Common myeloid progenitor, CD34-positive (primary cell): Measurements from ENCODE around the gene ACTL10.
A peak's percentile ranks its signal among the peaks of the same experiment; 100 is the strongest.

Source experiments
- CTCF ChIA-PET: fragments of 350-600 bp; sonication (Branson Sonifier 250); formaldehyde crosslinking; loops from one replicate; lab custom pipeline; 2021; ENCODE audit warnings: antibody characterized with exemption; lab: Charles Lee
- POLR2A ChIA-PET: fragments of 350-600 bp; sonication (Branson Sonifier 250); formaldehyde crosslinking; loops from one replicate; lab custom pipeline; 2021; ENCODE audit warnings: antibody characterized with exemption; lab: Charles Lee
- DNase-seq, 3 donors: peaks; one replicate each; pipeline versions ENCODE4 v3.0.0 to v3.0.0-alpha.2; 2013
- H3K27ac ChIP-seq, 2 experiments: 1 replicate in 1 of 2; 2 replicates in 1 of 2; pipeline ENCODE4 v1.7.0; 2013; ENCODE audit warnings: inconsistent platforms in 2 of 2, low read length in 2 of 2, mild to moderate bottlenecking in 2 of 2, low read depth in 1 of 2, moderate library complexity in 1 of 2; ENCODE audit not compliant: severe bottlenecking in 2 of 2, insufficient read depth in 1 of 2, poor library complexity in 1 of 2
- H3K27me3 ChIP-seq, 5 experiments: replicated peaks in 2 of 5; 1 replicate in 3 of 5; 2 replicates in 2 of 5; pipeline versions ENCODE4 v1.6.1 to v1.7.0; 2013; ENCODE audit warnings: low read length in 4 of 5, mild to moderate bottlenecking in 2 of 5, moderate library complexity in 2 of 5, inconsistent platforms in 1 of 5; ENCODE audit not compliant: insufficient read depth in 5 of 5, control insufficient read depth in 4 of 5
- H3K36me3 ChIP-seq, 4 experiments: 1 replicate in 2 of 4; 2 replicates in 2 of 4; pipeline versions ENCODE4 v1.6.1 to v1.7.0; 2013; ENCODE audit warnings: low read length in 3 of 4, control low read depth in 1 of 4, mild to moderate bottlenecking in 1 of 4; ENCODE audit not compliant: control insufficient read depth in 4 of 4, insufficient read depth in 4 of 4
- H3K4me1 ChIP-seq, 4 experiments: 1 replicate in 3 of 4; 2 replicates in 1 of 4; pipeline versions ENCODE4 v1.6.1 to v1.7.1; 2013; ENCODE audit warnings: low read length in 3 of 4, mild to moderate bottlenecking in 3 of 4, control low read depth in 1 of 4, inconsistent platforms in 1 of 4, moderate library complexity in 1 of 4; ENCODE audit not compliant: control insufficient read depth in 4 of 4, insufficient read depth in 4 of 4; ENCODE audit errors: control extremely low read depth in 1 of 4
- H3K4me3 ChIP-seq, 7 experiments: 1 replicate in 4 of 7; 2 replicates in 3 of 7; pipeline versions ENCODE4 v1.5.1 to v1.7.0; 2013; ENCODE audit warnings: mild to moderate bottlenecking in 7 of 7, low read length in 6 of 7, moderate library complexity in 6 of 7, inconsistent platforms in 2 of 7, low read depth in 2 of 7, control low read depth in 1 of 7; ENCODE audit not compliant: insufficient read depth in 4 of 7, control insufficient read depth in 1 of 7; ENCODE audit errors: extremely low read depth in 1 of 7
- H3K9me3 ChIP-seq, 5 experiments: 1 replicate in 4 of 5; 2 replicates in 1 of 5; pipeline versions ENCODE4 v1.6.1 to v1.7.1; 2013; ENCODE audit warnings: low read length in 4 of 5, mild to moderate bottlenecking in 2 of 5, inconsistent platforms in 1 of 5, low read depth in 1 of 5, moderate library complexity in 1 of 5; ENCODE audit not compliant: control insufficient read depth in 4 of 5, insufficient read depth in 2 of 5; ENCODE audit errors: control extremely low read depth in 1 of 5
- WGBS: methylation state at CpG from one replicate; pipeline ENCODE4 v1.1.5; 2013; ENCODE audit not compliant: insufficient coverage; 5-methylcytosine and 5-hydroxymethylcytosine counted together

ACTL10 gene

DNA sequence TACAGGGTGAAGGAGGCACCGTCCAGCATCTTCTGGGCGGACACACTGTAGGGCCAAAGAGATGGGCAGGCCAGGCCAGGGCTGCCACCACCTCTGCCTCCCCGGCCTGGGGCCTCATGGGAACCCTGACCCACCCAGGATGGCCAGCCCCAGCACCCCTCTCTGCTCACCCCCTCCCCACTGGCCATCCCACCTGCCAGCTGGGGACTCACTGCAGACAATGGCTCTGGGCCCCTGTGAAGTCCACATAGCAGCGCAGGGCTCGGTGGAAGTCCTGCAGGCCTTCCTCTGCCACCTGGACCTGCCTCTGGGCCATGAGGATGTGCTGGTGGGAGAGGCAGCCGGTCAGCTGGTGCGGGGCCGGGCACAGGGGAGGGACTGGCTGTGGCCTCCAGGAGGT is 8.2 kb upstream of the ACTL10 start:
- no peak for DNase-seq
- ChIA-PET CTCF (interaction anchor here (8.2 kb wide), 1 partner anchor 7 kb away, joined by 86 read pairs; the partner anchor contains the start of genes ACTL10 and C20orf144), POLR2A (no interaction called here)
- Histone ChIP-seq H3K27me3 (no peaks in the 10 kb centered on the region), H3K4me3 (no peak overlapping the region), H3K4me1 (peaks cover 0 to 10% (median 9%) of the 10 kb centered on the region in 4 experiments), H3K36me3 (peaks cover 0 to 7% (median 0%) of the 10 kb centered on the region in 4 experiments), H3K27ac (no peak overlapping the region), H3K9me3 (no peaks in the 10 kb centered on the region)
- 96% methylated on average over 5 of the region's 8 CpGs for WGBS

DNA sequence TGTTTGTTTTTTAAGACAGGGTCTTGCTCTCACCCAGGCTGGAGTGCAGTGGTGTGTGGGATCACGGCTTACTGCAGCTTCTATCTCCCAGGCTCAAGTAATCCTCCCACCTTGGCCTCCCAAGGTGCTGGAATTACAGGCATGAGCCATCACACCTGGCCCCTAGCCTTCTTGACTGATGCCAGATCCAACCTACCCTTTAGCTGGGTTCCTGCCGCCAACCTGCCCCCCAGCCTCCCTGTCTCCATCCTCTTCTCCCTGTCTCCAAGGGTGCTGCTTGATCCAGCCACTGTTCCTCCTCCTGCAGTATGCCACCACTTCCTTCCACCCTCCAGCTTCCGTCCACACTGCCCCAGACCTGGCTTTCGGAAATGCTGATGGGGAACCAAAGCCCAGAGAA is 7.8 kb upstream of the ACTL10 start:
- H3K4me1 ChIP-seq = peaks cover 0 to 13% (median 12%) of the 10 kb centered on the region in 4 experiments
- 100% methylated on average over 3 of the region's 4 CpGs for WGBS
- DNase-seq = no peak
- no peaks in the 10 kb centered on the region for H3K9me3 ChIP-seq
- CTCF ChIA-PET = interaction anchor here (8.2 kb wide), 1 partner anchor 7 kb away, joined by 86 read pairs; the partner anchor contains the start of genes ACTL10 and C20orf144
- H3K4me3 ChIP-seq = no peak overlapping the region
- H3K27me3 ChIP-seq = no peaks in the 10 kb centered on the region
- POLR2A ChIA-PET = no interaction called here
- peaks cover 0 to 7% (median 0%) of the 10 kb centered on the region in 4 experiments for H3K36me3 ChIP-seq
- H3K27ac ChIP-seq = no peak overlapping the region

DNA sequence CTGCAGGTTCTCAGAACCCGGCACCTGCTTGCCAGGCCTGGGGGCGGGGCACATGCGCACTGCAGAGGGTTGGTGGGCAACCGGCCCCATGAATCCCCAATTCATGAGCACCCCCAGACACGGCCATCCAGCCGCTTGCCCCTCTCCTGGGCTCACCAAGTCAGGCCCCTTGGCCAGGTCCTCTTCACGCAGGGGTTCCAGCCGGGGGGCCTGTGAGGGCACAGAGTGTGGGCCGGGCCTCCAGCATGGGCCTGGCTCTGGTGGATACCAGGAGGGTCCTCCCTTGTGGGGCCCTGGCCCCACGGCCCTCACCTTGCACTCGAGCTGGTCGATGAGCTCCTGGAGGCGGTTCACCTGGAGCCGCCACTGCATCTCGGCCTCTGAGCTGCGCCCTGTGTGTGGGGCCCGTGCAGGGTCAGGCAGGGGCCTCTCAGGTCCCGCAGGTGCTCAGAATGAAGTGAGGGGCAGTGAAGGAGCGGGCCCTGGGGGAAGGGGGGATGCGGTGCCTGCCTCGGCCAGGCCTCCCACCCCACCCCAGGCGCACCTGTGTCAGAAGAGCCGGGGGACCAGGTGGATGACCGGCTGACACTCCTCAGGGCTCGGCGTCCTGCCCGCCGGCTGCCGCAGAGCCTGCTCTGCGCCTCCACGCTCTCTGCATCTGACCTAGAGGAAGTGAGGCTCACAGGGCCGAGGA is 7.3 kb upstream of the ACTL10 start:
- Histone ChIP-seq H3K9me3 (no peaks in the 10 kb centered on the region), H3K27ac (no peak overlapping the region), H3K4me3 (no peak overlapping the region), H3K4me1 (peaks cover 0 to 18% (median 18%) of the 10 kb centered on the region in 4 experiments), H3K36me3 (peaks cover 0 to 7% (median 0%) of the 10 kb centered on the region in 4 experiments), H3K27me3 (no peaks in the 10 kb centered on the region)
- POLR2A ChIA-PET = no interaction called here
- no peak for DNase-seq
- WGBS = 96% methylated on average over 20 of the region's 32 CpGs
- CTCF ChIA-PET = no interaction called here

DNA sequence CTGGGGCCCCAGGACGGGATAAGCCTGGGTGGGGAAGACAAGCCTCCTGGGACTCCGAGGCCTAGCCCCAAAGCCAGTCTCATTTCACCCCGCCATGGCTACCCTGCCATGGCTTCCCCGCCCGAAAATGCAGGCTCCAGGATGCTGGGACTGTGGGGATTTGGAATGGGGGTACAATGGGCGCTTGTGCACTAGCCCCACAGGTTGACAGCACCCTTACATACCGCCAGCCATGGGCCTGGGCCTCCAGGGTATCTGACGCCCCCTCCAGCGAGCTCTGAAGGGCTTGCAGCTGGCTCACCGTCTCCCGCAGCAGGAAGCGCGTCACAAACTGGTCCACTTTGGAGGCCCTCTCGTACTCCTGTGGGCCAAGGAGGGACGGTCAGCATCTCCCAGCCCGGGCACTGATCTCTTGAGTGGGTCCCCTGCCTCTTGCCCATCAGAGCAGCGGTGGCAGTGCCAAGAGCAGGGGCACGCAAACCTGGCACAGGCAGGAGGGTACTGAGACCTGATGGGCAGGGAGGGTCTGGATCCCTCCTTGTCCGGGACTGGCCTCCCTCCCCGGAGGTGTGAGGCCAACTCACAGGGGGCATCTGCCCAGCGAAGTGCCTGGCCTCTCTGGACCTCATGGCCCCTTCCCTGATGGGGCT is 6.6 kb upstream of the ACTL10 start:
- CTCF ChIA-PET = no interaction called here
- Histone ChIP-seq H3K36me3 (peaks cover 0 to 7% (median 0%) of the 10 kb centered on the region in 4 experiments), H3K27ac (no peak overlapping the region), H3K9me3 (no peaks in the 10 kb centered on the region), H3K4me3 (no peak overlapping the region), H3K4me1 (peaks cover 0 to 18% (median 18%) of the 10 kb centered on the region in 4 experiments), H3K27me3 (no peaks in the 10 kb centered on the region)
- DNase-seq = no peak
- 96% methylated on average over 14 of the region's 21 CpGs for WGBS
- POLR2A ChIA-PET = no interaction called here

DNA sequence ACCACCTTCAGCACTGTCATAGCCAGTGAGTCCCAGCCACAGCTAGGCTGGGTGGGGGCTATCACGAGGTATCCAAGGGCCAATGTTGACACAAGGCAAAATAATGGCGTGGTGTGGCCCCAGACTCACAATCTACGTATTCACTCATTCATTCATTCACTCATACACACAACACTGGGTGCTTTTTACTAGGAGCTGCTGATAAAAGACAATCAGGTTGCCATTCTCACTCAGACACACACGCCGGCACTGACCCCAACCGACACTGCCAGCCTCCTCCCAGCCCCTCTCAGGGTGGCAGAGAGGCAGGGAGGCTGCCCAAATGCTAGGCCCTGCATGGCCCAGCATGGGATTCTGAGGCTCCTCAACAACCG is 6.1 kb upstream of the ACTL10 start:
- Histone ChIP-seq H3K9me3 (no peaks in the 10 kb centered on the region), H3K27me3 (no peaks in the 10 kb centered on the region), H3K4me3 (no peak overlapping the region), H3K27ac (no peak overlapping the region), H3K4me1 (peaks cover 0 to 18% (median 18%) of the 10 kb centered on the region in 4 experiments), H3K36me3 (peaks cover 0 to 7% (median 0%) of the 10 kb centered on the region in 4 experiments)
- 98% methylated on average over 5 of the region's 7 CpGs for WGBS
- POLR2A ChIA-PET = no interaction called here
- CTCF ChIA-PET = no interaction called here
- DNase-seq = no peak

DNA sequence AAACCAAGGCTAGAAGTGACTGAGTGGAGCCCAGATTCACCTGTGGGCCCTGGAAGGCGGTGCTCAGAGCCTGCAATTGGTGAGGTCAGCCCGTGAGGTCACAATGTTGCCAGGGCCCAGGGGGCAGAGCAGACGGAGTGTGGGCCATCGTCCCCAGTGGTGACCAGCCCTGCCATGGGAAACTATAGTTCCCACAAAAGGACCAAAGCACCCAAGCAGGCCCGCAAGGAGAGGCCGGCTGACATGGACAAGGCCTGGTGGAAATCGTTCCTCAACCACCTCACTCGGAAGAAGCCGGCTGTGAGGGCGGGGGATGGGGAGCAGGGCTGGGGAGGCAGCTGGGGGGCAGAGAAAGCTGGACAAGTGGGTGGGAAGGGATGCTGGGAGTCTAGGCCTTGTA is 4.6 kb upstream of the ACTL10 start, which contains the start of gene C20orf144:
C20orf144 (plus strand) TSS at position 156 of the 400 bp plus-strand sequence; CDS start at position 175, 19 bp downstream.
- ChIA-PET CTCF (interaction anchor here (1.0 to 7.6 kb wide), 2 partner anchors 8 to 13 kb away, joined by 3 to 86 read pairs; no protein-coding TSS in a partner anchor), POLR2A (interaction anchor here (0.6 kb wide), 1 partner anchor 153 kb away, joined by 7 read pairs; no protein-coding TSS in a partner anchor)
- no peaks in the 10 kb centered on the region for H3K9me3 ChIP-seq
- no peaks in the 10 kb centered on the region for H3K27me3 ChIP-seq
- H3K4me3 ChIP-seq = peak within 1 kb of the TSS; percentile 34 to 83 (median 70)
- DNase-seq = no peak
- H3K27ac ChIP-seq = peak within 1 kb of the TSS in 1 of 2 experiments; percentile 29
- peaks cover 0 to 7% (median 0%) of the 10 kb centered on the region in 4 experiments for H3K36me3 ChIP-seq
- peaks cover 0 to 30% (median 28%) of the 10 kb centered on the region in 4 experiments for H3K4me1 ChIP-seq
- WGBS = 97% methylated on average over 5 of the region's 10 CpGs
